Stimulated activated naive CD4-positive, alpha-beta T cell treated with Interleukin-2 at 50 U/mL for 16 hours (primary cell): ENCODE results near the gene ARL14EPL.
A peak's percentile ranks its signal among the peaks of the same experiment; 100 is the strongest.
"Not testable (repeated sequence)": the region's sequence is repeated elsewhere in the genome, so short reads cannot be mapped to it uniquely, and the experiment has no call there.

ENCODE experiments used
- DNase-seq: peaks from one replicate; lab custom pipeline; 2025; lab: John Stamatoyannopoulos, UW

The ARL14EPL gene

GRCh38 chr5:116046823-116047222 is 14.6 kb downstream of the ARL14EPL start:
- no peak for DNase-seq

- DNase-seq: no peak
Measured at GRCh38 chr5:116058346-116058936, 26.2 kb downstream of the ARL14EPL start.

- DNase-seq: no peak
Measured at GRCh38 chr5:116062352-116062751, 30.1 kb downstream of the ARL14EPL start.

- no peak for DNase-seq
Measured at GRCh38 chr5:116063950-116064349, 31.7 kb downstream of the ARL14EPL start.

- DNase-seq: no peak
Measured at GRCh38 chr5:116068028-116068632, 35.9 kb downstream of the ARL14EPL start.

GRCh38 chr5:116071211-116071610 is 38.9 kb downstream of the ARL14EPL start:
- no peak for DNase-seq

GRCh38 chr5:116075191-116075831 is 43.0 kb downstream of the ARL14EPL start:
- DNase-seq: no peak

- DNase-seq: no peak
Measured at GRCh38 chr5:116076496-116076895, 44.2 kb downstream of the ARL14EPL start.

GRCh38 chr5:116078199-116078598 is 45.9 kb downstream of the ARL14EPL start:
- no peak for DNase-seq

- DNase-seq: no peak
Measured at GRCh38 chr5:116084287-116084691, 52.0 kb downstream of the ARL14EPL start.

- DNase-seq: peak; percentile 73
Measured at GRCh38 chr5:116084871-116085715, 52.8 kb downstream of the ARL14EPL start, which contains the start of gene COMMD10. TSS of gene COMMD10 (plus strand) at chr5:116085025.

GRCh38 chr5:116086309-116086708 is 54.0 kb downstream of the ARL14EPL start:
- DNase-seq: not testable (repeated sequence)

GRCh38 chr5:116088062-116088461 is 55.8 kb downstream of the ARL14EPL start:
- DNase-seq: no peak

- DNase-seq: no peak
Measured at GRCh38 chr5:116090302-116090701, 58.0 kb downstream of the ARL14EPL start.

GRCh38 chr5:116091416-116091815 is 59.1 kb downstream of the ARL14EPL start:
- no peak for DNase-seq

- no peak for DNase-seq
Measured at GRCh38 chr5:116097301-116097700, 65.0 kb downstream of the ARL14EPL start.

GRCh38 chr5:116098998-116099397 is 66.7 kb downstream of the ARL14EPL start:
- no peak for DNase-seq

GRCh38 chr5:116104941-116105340 is 72.7 kb downstream of the ARL14EPL start:
- not testable (repeated sequence) for DNase-seq
